ENCODE results near the gene RNF167.

DNA sequence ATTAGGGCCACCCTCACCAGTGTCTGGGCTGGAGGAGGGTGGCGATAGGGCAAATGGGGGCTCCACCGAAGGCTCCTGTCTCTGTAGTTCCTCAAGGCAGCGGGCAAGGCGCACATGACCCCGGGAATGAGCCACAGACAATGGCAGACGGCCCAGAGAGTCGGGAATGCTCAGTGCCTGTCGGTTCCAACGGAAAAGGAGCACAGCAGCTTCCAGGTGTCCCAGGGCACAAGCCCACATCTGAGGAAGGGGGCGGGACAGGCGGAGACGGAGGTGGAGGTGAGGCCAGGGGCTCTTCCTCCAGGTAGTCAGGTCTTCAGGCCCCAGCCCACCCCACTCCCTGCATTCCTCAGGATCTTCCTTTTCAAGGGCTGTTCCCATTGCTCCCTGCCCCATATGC is 32.7 kb downstream of the RNF167 start:
- no peak for TF ChIP-seq YY1 (IDR thresholded peaks at IDR 0.05; ENCODE audit: low read depth)
- no peak for TF ChIP-seq EP300 (IDR thresholded peaks at IDR 0.05; ENCODE audit: borderline replicate concordance)
- TF ChIP-seq EGR1 (IDR thresholded peaks at IDR 0.05): no peak
- TF ChIP-seq, protein P1, sequence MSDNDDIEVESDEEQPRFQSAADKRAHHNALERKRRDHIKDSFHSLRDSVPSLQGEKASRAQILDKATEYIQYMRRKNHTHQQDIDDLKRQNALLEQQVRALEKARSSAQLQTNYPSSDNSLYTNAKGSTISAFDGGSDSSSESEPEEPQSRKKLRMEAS (IDR thresholded peaks at IDR 0.05): no peak
- no peak for TF ChIP-seq USF1 (IDR thresholded peaks at IDR 0.05)
- TF ChIP-seq ZBTB7A (IDR thresholded peaks at IDR 0.05; ENCODE audit: low read depth): no peak
- no peak for TF ChIP-seq FOXM1 (IDR thresholded peaks at IDR 0.05; ENCODE audit: borderline replicate concordance, low read depth)
- no peak for TF ChIP-seq RAD21 (IDR thresholded peaks at IDR 0.05; ENCODE audit: low read depth)
